C1 segment of cervical spinal cord (tissue), 14 donors: ENCODE data around the gene RIMS4.
A peak's percentile ranks its signal among the peaks of the same experiment; 100 is the strongest.

Source experiments
- DNase-seq, 14 donors: peaks; one replicate each; lab custom pipeline; 2025; lab: John Stamatoyannopoulos, UW

RIMS4 gene

GRCh38 chr20:44721785-44722054 lies 88.6 kb downstream of the RIMS4 start:
- DNase-seq = no peak

- no peak for DNase-seq
These were observed 89.2 kb downstream of the RIMS4 start for GRCh38 chr20:44720997-44721784.

- DNase-seq = peak in 8 of 14 donors; percentile 4 to 32 (median 14)
These were observed 89.7 kb downstream of the RIMS4 start for GRCh38 chr20:44720621-44720996.

- DNase-seq = no peak
These were observed 90.5 kb downstream of the RIMS4 start for GRCh38 chr20:44719841-44720240.

GRCh38 chr20:44717986-44718385 lies 92.4 kb downstream of the RIMS4 start:
- DNase-seq = no peak

GRCh38 chr20:44716309-44717106 lies 93.8 kb downstream of the RIMS4 start:
- no peak for DNase-seq

- DNase-seq = no peak
These were observed 94.6 kb downstream of the RIMS4 start for GRCh38 chr20:44715499-44716308.

GRCh38 chr20:44714701-44715498 lies 95.4 kb downstream of the RIMS4 start, which contains the start of gene CCN5:
CCN5 (plus strand) TSS chr20:44715369; CDS start chr20:44715391, 22 bp downstream.
- peak in 10 of 14 donors; percentile 21 to 75 (median 36) for DNase-seq

- DNase-seq = no peak
These were observed 96.1 kb downstream of the RIMS4 start for GRCh38 chr20:44714102-44714700.

GRCh38 chr20:44711237-44711636 lies 99.1 kb downstream of the RIMS4 start:
- no peak for DNase-seq

- DNase-seq = no peak
These were observed 100.5 kb downstream of the RIMS4 start for GRCh38 chr20:44709797-44710196.

- no peak for DNase-seq
These were observed 101.0 kb downstream of the RIMS4 start for GRCh38 chr20:44709380-44709779.

- no peak for DNase-seq
These were observed 103.2 kb downstream of the RIMS4 start for GRCh38 chr20:44707018-44707579.

- no peak for DNase-seq
These were observed 103.9 kb downstream of the RIMS4 start for GRCh38 chr20:44706301-44707017.

GRCh38 chr20:44705364-44706094 lies 104.8 kb downstream of the RIMS4 start:
- DNase-seq = no peak

GRCh38 chr20:44704551-44704971 lies 105.8 kb downstream of the RIMS4 start:
- no peak for DNase-seq

- DNase-seq = no peak
These were observed 106.3 kb downstream of the RIMS4 start for GRCh38 chr20:44703956-44704488.

- no peak for DNase-seq
These were observed 107.0 kb downstream of the RIMS4 start for GRCh38 chr20:44703183-44703925.
